ENCODE measurements around the gene PRPF6. TPM values are rescaled to one million over a fixed set of nuclear protein-coding genes. Genes with fewer than 3 reads are reported as not detected.

The PRPF6 gene
- total RNA-seq, 1 donor from 2014 or later: 71.9 TPM

- Mint-ChIP-seq H3K9me3 (ENCODE audit: unreplicated experiment) (no peaks in the 10 kb centered on the region), H3K4me3 (ENCODE audit: unreplicated experiment) (peak overlapping the region; percentile 65), H3K27ac (ENCODE audit: unreplicated experiment) (no peak overlapping the region), H3K36me3 (ENCODE audit: unreplicated experiment) (peaks cover 3% of the 10 kb centered on the region), H3K4me1 (ENCODE audit: unreplicated experiment) (peaks cover 23% of the 10 kb centered on the region), H3K27me3 (ENCODE audit: unreplicated experiment) (peaks cover 9% of the 10 kb centered on the region)
- no peak for DNase-seq (ENCODE audit: extremely low spot score, unreplicated experiment)
- TF ChIP-seq CTCF (IDR thresholded peaks at IDR 0.05): peak; percentile 82
These were observed 57.8 kb downstream of the PRPF6 start for GRCh38 chr20:64038565-64039292.

- Mint-ChIP-seq H3K27ac (ENCODE audit: unreplicated experiment) (no peak overlapping the region), H3K9me3 (ENCODE audit: unreplicated experiment) (no peaks in the 10 kb centered on the region), H3K36me3 (ENCODE audit: unreplicated experiment) (peaks cover 3% of the 10 kb centered on the region), H3K4me3 (ENCODE audit: unreplicated experiment) (peak overlapping the region; percentile 65), H3K4me1 (ENCODE audit: unreplicated experiment) (peaks cover 29% of the 10 kb centered on the region), H3K27me3 (ENCODE audit: unreplicated experiment) (peaks cover 9% of the 10 kb centered on the region)
- no peak for TF ChIP-seq CTCF (IDR thresholded peaks at IDR 0.05)
- no peak for DNase-seq (ENCODE audit: extremely low spot score, unreplicated experiment)
These were observed 58.6 kb downstream of the PRPF6 start for GRCh38 chr20:64039293-64040160.

- Mint-ChIP-seq H3K9me3 (ENCODE audit: unreplicated experiment) (no peaks in the 10 kb centered on the region), H3K4me1 (ENCODE audit: unreplicated experiment) (peaks cover 38% of the 10 kb centered on the region), H3K4me3 (ENCODE audit: unreplicated experiment) (no peak overlapping the region), H3K27ac (ENCODE audit: unreplicated experiment) (no peak overlapping the region), H3K27me3 (ENCODE audit: unreplicated experiment) (peaks cover 9% of the 10 kb centered on the region), H3K36me3 (ENCODE audit: unreplicated experiment) (no peaks in the 10 kb centered on the region)
- TF ChIP-seq CTCF (IDR thresholded peaks at IDR 0.05): no peak
- no peak for DNase-seq (ENCODE audit: extremely low spot score, unreplicated experiment)
These were observed 59.5 kb downstream of the PRPF6 start for GRCh38 chr20:64040231-64041039.

GRCh38 chr20:64041040-64041780 is 60.3 kb downstream of the PRPF6 start:
- Mint-ChIP-seq H3K27ac (ENCODE audit: unreplicated experiment) (no peak overlapping the region), H3K9me3 (ENCODE audit: unreplicated experiment) (no peaks in the 10 kb centered on the region), H3K36me3 (ENCODE audit: unreplicated experiment) (no peaks in the 10 kb centered on the region), H3K4me3 (ENCODE audit: unreplicated experiment) (no peak overlapping the region), H3K27me3 (ENCODE audit: unreplicated experiment) (peaks cover 9% of the 10 kb centered on the region), H3K4me1 (ENCODE audit: unreplicated experiment) (peaks cover 46% of the 10 kb centered on the region)
- no peak for TF ChIP-seq CTCF (IDR thresholded peaks at IDR 0.05)
- DNase-seq (ENCODE audit: extremely low spot score, unreplicated experiment): no peak
